ACC112 (cell line): Measurements from ENCODE around the gene HERC2.

Experiments used
- H2AFZ ChIP-seq: fragments of 200-600 bp; sonication (generic); one replicate; pipeline ENCODE4 v1.6.0; 2017; ENCODE audit warnings: antibody characterized with exemption, low read length; ENCODE audit not compliant: unreplicated experiment
- H3K27ac ChIP-seq: fragments of 200-600 bp; sonication (generic); 2 replicates; pipeline ENCODE4 v1.5.1; 2014; ENCODE audit warnings: low read depth, mild to moderate bottlenecking, antibody characterized with exemption, low read length, moderate library complexity
- H3K27me3 ChIP-seq: fragments of 200-600 bp; sonication (generic); 2 replicates; pipeline ENCODE4 v1.6.1; 2014; ENCODE audit warnings: mild to moderate bottlenecking, antibody characterized with exemption, low read length, moderate library complexity, mixed read lengths; ENCODE audit not compliant: insufficient read depth
- H3K36me3 ChIP-seq: fragments of 200-600 bp; sonication (generic); 2 replicates; pipeline ENCODE4 v1.6.1; 2016; ENCODE audit warnings: mild to moderate bottlenecking, antibody characterized with exemption, low read length, moderate library complexity, mixed read lengths; ENCODE audit not compliant: insufficient read depth
- H3K4me1 ChIP-seq: fragments of 200-600 bp; sonication (generic); one replicate; pipeline ENCODE4 v1.6.1; 2016; ENCODE audit warnings: low read length, mixed read lengths; ENCODE audit not compliant: insufficient read depth, unreplicated experiment, control insufficient read depth
- H3K4me3 ChIP-seq: fragments of 200-600 bp; sonication (generic); 2 replicates; pipeline ENCODE4 v1.5.1; 2014; ENCODE audit warnings: mild to moderate bottlenecking, low read depth, low read length
- H3K79me2 ChIP-seq: fragments of 200-600 bp; sonication (generic); one replicate; pipeline ENCODE4 v1.6.0; 2016; ENCODE audit warnings: low read length; ENCODE audit not compliant: control insufficient read depth, unreplicated experiment, insufficient read depth

HERC2 gene

DNA sequence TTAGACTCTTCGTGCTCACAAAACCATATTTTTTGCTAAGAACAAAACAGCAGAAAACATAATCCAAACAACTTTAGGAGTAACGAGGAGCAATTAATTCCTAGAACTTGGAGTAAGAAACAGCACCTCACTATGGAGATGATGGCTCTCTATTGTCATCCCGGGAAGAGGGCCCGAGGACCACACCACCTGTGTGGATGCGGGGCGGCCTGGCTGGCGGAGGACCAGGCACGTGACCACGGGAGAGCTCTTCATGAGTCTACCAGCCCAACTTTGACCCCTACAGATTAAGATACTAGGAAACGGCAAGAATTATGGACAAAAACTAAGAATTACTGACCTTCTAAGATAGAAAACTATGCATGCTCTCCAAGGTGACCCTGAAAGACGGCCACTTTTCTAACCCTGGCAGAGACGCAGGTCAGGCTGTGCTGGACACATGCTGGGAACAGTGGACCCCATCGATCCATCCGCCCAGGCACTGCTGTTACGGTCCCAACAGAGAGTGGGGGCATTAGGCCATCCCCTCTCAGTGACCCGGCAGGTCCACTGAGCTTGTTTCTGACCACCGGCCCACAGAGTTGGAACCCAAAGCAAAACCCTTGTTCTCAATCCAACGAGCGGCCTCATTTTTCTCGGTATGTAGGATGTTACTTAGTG lies 209.7 kb downstream of the HERC2 start:
- Histone ChIP-seq H3K27ac (no peak overlapping the region), H3K4me1 (no peaks in the 10 kb centered on the region), H3K27me3 (no peaks in the 10 kb centered on the region), H3K36me3 (peaks cover 8% of the 10 kb centered on the region; the same call in 1 of the 2 replicates), H3K4me3 (no peak overlapping the region), H2AFZ (no peak overlapping the region), H3K79me2 (no peaks in the 10 kb centered on the region)

- Histone ChIP-seq H3K27ac (no peak overlapping the region), H3K79me2 (no peaks in the 10 kb centered on the region), H3K4me1 (no peaks in the 10 kb centered on the region), H2AFZ (no peak overlapping the region), H3K4me3 (no peak overlapping the region), H3K36me3 (peaks cover 8% of the 10 kb centered on the region; the same call in 1 of the 2 replicates), H3K27me3 (no peaks in the 10 kb centered on the region; the same call in 1 of the 2 replicates)
These were observed 210.4 kb downstream of the HERC2 start for GRCh38 chr15:28111543-28111942.

DNA sequence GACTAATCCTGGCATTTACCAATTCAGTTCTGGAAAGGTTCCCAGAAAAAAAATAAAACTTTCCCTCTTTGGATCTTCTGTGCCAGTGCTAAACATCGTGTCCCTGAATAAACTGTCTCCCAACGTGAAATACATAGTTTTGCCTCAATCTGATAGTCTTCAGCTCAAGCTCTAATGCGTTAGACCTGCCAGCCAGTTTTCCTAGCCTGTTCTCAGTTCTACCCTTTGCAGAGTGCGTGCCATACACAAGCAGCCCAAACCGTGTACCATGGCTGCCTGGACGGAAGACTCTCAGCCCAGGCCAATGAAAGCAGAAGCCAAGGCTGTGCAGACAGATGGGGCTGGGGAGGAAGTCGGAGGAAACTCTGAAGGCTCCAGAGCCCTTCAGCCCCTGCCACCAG lies 211.5 kb downstream of the HERC2 start:
- no peaks in the 10 kb centered on the region for H3K4me1 ChIP-seq
- no peaks in the 10 kb centered on the region; the same call in 1 of the 2 replicates for H3K27me3 ChIP-seq
- no peak overlapping the region for H3K27ac ChIP-seq
- H3K36me3 ChIP-seq, result peaks cover 8% of the 10 kb centered on the region; the same call in 1 of the 2 replicates
- H3K79me2 ChIP-seq, result no peaks in the 10 kb centered on the region
- no peak overlapping the region for H2AFZ ChIP-seq
- H3K4me3 ChIP-seq, result no peak overlapping the region

DNA sequence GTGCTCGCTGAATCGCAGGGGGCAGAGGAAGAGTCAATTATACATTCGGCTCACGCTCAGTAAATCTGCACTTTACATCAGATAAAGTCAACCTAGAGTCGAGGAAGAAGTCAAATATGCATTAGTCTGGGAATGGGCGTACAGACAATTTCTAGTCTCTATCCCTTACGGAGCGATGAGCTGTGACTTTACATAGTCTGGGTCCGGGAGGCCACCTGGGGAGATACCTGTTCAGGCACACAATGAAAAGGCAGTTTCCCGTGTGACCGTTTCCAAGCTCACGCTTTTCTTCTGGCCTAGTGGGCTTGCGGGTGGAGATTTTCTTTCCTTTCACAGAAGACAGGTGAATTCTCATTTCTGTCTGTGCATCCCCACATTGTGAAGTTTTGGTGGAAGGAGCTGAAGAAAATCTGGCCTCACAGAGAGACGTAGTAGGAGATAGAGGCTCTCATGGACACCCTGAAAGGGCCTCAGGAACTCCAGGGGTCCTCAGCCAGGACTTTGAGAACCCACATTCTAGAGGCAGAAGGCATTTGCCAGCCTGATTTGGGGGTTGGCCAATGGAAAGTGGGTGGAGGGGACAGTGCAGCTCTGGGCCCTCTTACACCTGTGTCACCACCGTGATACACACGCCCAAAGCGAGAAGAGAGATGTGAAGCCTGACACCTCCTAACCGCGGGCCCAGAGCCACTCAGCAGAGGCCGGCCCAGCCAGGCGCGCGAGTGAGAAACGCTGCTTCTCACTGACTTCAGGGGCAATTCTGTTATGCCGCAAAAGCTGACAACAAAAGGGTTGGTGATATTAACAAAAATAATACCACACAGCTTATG lies 212.1 kb downstream of the HERC2 start:
- Histone ChIP-seq H3K27ac (no peak overlapping the region), H2AFZ (no peak overlapping the region), H3K4me3 (no peak overlapping the region), H3K4me1 (no peaks in the 10 kb centered on the region), H3K27me3 (no peaks in the 10 kb centered on the region; the same call in 1 of the 2 replicates), H3K36me3 (peaks cover 8% of the 10 kb centered on the region; the same call in 1 of the 2 replicates), H3K79me2 (no peaks in the 10 kb centered on the region)

- Histone ChIP-seq H3K79me2 (no peaks in the 10 kb centered on the region), H3K27me3 (no peaks in the 10 kb centered on the region; the same call in 1 of the 2 replicates), H3K27ac (no peak overlapping the region), H2AFZ (no peak overlapping the region), H3K4me3 (no peak overlapping the region), H3K4me1 (no peaks in the 10 kb centered on the region), H3K36me3 (peaks cover 4% of the 10 kb centered on the region; the same call in 1 of the 2 replicates)
These were observed 214.1 kb downstream of the HERC2 start for GRCh38 chr15:28107904-28108275.

DNA sequence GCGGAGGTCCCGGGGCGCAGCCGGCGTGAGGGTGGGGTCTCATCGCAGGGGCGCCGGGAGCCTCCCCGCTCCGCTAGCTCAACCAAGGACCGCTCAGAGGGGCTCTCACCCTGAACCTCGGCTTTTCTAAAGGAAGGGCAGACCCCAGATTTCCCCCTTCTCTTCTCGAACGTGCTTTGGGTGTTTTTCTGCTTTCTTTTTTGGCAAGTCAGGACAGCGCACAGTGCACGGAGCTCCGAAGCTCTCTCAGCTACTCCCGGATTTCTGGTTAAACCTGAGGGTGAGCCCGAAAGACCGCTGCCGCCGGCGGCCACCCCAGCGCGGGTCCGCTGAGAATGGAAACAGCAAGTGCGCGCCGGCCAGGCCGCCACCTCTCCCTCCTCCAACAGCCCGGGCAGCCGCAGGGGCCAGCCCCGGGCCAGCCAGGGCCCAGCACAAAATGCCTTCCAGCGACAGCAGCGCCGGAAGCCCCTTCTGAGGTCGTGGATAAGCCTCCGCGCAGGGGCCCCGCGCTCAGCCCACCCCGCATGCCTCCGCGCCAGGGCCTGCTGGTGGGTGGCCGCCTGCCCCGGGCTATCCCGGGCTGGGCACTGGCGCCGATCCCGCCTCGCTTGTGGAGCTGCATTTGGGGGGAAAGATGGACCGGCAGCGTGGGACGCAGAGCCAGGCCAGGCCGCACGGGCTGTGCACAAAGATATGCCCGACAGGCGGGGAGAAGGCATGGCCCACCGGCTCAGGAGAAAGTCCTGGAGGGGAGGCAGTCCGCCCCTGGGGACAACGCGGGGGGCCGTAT lies 214.7 kb downstream of the HERC2 start:
- peaks cover 4% of the 10 kb centered on the region; the same call in 1 of the 2 replicates for H3K36me3 ChIP-seq
- H3K4me1 ChIP-seq, result no peaks in the 10 kb centered on the region
- no peak overlapping the region for H3K27ac ChIP-seq
- H3K27me3 ChIP-seq, result no peaks in the 10 kb centered on the region; the same call in 1 of the 2 replicates
- no peaks in the 10 kb centered on the region for H3K79me2 ChIP-seq
- peak overlapping the region; percentile 85 for H2AFZ ChIP-seq
- H3K4me3 ChIP-seq, result peak overlapping the region; percentile 88

DNA sequence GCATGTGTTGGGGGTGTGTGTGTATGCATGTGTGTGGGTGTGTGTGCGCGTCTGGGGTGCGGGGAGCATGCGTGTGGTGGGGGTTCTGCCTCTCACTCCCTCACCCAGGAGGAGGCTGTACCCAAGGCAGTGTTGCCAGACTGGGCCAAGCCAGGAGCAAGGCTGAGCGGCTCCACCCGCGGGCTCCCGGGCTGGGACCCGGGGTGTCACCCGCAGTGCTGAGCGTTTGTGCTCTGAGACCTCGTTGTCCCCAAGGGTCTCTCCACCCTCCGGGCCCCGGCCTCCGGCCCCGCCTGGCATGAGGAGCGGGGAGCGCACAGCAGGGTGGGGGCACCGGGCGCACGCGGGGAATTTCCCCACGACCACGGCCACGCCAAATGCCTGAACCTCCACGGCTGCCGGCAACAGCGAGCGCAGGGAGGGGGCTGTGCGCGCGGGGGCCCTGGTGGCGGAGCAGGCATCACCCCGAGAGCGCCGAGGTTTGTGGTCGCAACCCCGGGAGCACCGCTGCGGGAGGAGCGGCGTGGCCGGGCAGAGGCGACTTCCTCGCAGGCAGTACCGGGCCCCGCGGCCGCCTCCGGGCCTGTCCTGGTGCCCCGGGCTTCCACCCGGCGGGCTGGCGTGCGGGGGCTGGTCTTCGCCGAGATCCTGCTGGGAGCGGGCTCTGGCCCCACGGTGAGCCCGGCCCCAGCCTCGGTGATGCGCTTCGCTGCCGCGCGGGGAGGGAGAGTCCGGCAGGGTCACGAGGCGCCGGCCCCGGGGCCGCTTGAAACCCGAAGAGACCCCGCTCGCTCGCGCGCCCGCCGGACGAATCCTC lies 215.5 kb downstream of the HERC2 start:
- H3K36me3 ChIP-seq, result peaks cover under 1% of the 10 kb centered on the region; the same call in 1 of the 2 replicates
- H3K27me3 ChIP-seq, result no peaks in the 10 kb centered on the region; the same call in 1 of the 2 replicates
- H3K4me1 ChIP-seq, result no peaks in the 10 kb centered on the region
- peak overlapping the region; percentile 88 for H3K4me3 ChIP-seq
- no peak overlapping the region for H3K27ac ChIP-seq
- H3K79me2 ChIP-seq, result no peaks in the 10 kb centered on the region
- peak overlapping the region; percentile 85 for H2AFZ ChIP-seq

- no peak overlapping the region for H3K4me3 ChIP-seq
- no peaks in the 10 kb centered on the region; the same call in 1 of the 2 replicates for H3K27me3 ChIP-seq
- H3K79me2 ChIP-seq, result no peaks in the 10 kb centered on the region
- H3K4me1 ChIP-seq, result no peaks in the 10 kb centered on the region
- H3K36me3 ChIP-seq, result no peaks in the 10 kb centered on the region
- no peak overlapping the region for H3K27ac ChIP-seq
- no peak overlapping the region for H2AFZ ChIP-seq
These were observed 216.2 kb downstream of the HERC2 start for GRCh38 chr15:28105793-28106192.

- Histone ChIP-seq H3K4me1 (no peaks in the 10 kb centered on the region), H3K79me2 (no peaks in the 10 kb centered on the region), H3K4me3 (no peak overlapping the region), H2AFZ (no peak overlapping the region), H3K27ac (no peak overlapping the region), H3K36me3 (no peaks in the 10 kb centered on the region), H3K27me3 (peaks cover under 1% of the 10 kb centered on the region)
These were observed 216.7 kb downstream of the HERC2 start for GRCh38 chr15:28105224-28105791.
